Smooth muscle cell of the brain vasculature (primary cell): ENCODE results near the gene AKT1S1.
"Not testable (repeated sequence)": the region's sequence is repeated elsewhere in the genome, so short reads cannot be mapped to it uniquely, and the experiment has no call there.

Experiments
- DNase-seq: peaks from one replicate; pipeline ENCODE4 v3.0.0-alpha.2; 2012; ENCODE audit warnings: low read depth, low spot score

Gene AKT1S1

DNA sequence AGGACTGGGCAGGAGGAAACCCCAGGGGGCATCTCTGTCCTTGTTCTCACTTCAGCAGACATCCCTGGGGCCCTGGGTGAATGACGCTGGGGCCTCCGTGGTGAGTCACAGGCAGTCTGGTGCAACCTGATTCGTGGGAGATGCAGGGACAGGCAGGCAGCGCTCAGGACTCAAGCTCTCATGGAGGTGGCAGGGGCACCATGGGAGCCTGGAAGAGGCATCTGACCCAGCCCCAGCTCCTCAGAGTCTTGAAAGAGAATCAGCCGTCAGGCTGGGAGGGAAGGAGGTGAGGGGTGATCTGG is 40.2 kb downstream of the AKT1S1 start:
- no peak for DNase-seq

- no peak for DNase-seq
These were observed 40.8 kb downstream of the AKT1S1 start for GRCh38 chr19:49836176-49837008.

GRCh38 chr19:49835562-49835961 is 41.6 kb downstream of the AKT1S1 start:
- no peak for DNase-seq

DNA sequence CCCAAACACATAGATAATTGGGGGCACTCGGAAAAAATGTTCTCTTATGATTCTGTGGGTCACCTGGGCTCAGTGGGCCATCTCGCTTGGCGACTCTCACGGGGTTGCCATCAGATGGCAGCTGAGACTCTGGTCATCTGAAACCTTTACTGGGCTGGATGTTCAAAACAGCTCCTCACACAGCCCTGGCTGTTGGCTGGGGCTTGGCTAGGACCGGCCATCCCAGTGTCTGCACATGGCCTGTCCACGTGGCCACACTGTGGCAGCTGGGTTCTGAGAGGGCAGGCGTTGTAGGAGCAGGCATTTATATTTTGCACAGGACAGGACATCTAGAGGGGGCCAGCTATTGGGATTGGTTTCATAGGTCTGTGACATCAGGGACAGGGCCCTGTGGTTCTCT is 43.6 kb downstream of the AKT1S1 start:
- no peak for DNase-seq

DNA sequence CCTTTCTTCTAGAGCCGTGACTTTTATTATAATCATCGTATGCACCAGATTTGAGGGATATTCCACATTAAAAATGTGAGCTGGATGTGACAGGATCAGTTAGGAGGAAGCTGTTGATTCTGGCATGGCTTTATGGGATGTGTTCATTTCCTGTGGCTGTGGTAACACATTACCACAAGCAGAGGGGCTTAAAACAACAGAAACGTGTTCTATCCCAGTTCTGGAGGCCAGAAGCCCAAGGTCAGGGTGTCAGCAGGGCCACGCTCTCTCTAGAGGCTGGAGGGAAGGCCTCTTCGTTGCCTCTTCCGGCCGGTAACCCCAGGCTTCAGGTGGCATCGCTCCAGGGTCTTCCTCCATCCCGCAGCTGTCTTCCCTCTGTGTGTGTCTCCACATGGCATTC is 44.6 kb downstream of the AKT1S1 start:
- DNase-seq, result no peak

DNA sequence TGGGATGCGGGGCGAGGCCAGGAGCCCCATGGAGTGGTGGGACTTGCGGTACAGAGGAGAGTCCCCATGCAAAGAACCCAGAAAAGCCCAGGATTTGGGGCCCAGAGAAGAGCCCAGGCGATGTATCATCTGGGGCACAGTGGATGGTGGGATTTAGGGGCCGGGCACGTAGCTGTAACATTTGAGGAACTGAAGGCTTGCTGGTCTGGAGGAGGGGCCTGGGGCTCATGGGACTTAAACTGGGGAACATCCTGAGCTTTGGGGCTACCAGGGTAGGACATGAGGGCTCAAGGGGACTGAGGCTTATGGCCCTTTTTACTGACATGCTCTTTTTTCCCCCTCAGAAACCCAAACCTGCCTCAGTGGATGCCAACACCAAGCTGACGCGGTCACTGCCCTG is 45.6 kb downstream of the AKT1S1 start:
- DNase-seq, result no peak

- DNase-seq, result no peak
These were observed 46.4 kb downstream of the AKT1S1 start for GRCh38 chr19:49830766-49831165.

- DNase-seq, result no peak
These were observed 47.4 kb downstream of the AKT1S1 start for GRCh38 chr19:49829721-49830120.

GRCh38 chr19:49829200-49829599 is 48.0 kb downstream of the AKT1S1 start:
- DNase-seq, result no peak

- no peak for DNase-seq
These were observed 50.1 kb downstream of the AKT1S1 start for GRCh38 chr19:49827034-49827433.

GRCh38 chr19:49824662-49825061 is 52.5 kb downstream of the AKT1S1 start:
- DNase-seq, result no peak

- no peak for DNase-seq
These were observed 53.7 kb downstream of the AKT1S1 start for GRCh38 chr19:49823472-49823871.

DNA sequence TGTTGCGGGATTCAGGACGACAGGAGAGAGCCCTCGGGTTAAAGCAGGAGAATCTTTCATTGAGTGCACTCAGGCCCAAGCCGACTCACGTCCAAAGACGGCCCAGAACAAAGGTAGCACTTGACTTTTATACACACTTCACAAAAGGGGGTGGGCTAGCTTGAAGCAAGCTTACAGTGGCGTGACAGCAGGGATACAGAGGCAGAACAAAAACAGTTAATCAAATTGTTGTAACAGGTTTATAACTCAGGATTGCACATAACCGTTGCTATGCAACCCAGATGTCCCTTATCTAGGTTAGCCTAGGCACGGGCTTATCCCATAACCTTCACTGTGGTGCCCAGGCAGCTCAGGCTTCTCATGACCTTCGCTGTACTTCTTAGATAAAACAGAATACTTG is 57.0 kb downstream of the AKT1S1 start:
- DNase-seq, result no peak

DNA sequence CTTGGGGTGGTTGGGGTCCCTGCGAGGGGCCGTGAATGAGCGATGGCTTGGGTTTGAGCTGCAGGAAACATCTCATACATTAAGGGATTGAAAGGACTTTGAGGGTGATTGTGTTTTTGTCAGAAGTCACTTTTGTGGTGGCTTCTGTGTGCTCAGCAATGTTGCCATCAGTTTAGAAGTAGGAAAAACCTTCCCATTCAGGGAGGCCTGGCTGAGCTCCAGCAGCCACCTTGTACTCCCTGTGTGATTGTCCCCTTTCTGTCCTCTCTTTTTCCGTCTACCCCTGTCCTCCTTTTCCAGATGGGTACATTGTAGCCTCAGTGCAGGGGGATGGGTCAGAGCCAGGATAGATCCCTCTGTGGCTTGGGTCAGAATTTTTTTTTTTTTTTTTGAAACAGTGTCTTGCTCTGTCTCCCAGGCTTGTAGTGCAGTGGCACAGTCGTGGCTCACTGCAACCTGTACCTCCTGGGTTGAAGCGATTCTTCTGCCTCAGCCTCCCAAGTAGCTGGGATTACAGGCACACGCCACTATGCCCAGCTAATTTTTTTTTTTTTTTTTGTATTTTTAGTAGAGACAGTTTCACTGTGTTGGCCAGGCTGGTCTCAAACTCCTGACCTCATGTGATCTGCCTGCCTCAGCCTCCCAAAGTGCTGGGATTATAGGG is 57.6 kb downstream of the AKT1S1 start:
- not testable (repeated sequence) for DNase-seq
